Stimulated activated CD8-positive, alpha-beta memory T cell treated with anti-CD3 and anti-CD28 coated beads, Interleukin-4, amount 100 ng/mL, for 4 hours (primary cell): ENCODE measurements around the gene ITM2C.

Source experiments
- DNase-seq, 2 donors: peaks; one replicate each; pipeline ENCODE4 v3.0.0-alpha.2; 2020; ENCODE audit warnings: low read depth in 2 of 2, low spot score in 1 of 2

Gene ITM2C

GRCh38 chr2:230872968-230873660, 8.4 kb downstream of the ITM2C start:
- no peak for DNase-seq

GRCh38 chr2:230873661-230874401, 9.1 kb downstream of the ITM2C start:
- DNase-seq = no peak

GRCh38 chr2:230874456-230874855, 9.7 kb downstream of the ITM2C start:
- DNase-seq = no peak

DNA sequence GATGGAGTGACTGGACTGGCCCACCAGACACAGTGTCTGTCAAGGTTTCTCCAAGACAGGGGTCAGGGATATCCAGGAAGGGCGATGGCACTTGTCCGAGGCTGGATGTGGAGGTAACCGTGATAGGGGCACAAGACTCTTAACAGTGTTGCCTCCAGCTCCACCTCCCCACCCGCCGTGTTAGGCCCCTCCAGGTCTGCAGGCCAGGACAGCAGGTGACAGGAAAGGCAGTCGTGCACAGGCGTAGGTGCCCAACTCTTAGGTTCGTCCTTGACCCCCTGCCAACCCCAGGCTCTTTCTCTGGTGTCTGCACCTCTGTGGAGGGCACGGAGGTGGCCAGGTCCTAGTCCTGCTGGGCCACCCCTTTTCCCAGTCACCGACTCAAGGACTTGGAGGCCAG, 10.1 kb downstream of the ITM2C start:
- no peak for DNase-seq

GRCh38 chr2:230875347-230876315, 10.9 kb downstream of the ITM2C start:
- no peak for DNase-seq

DNA sequence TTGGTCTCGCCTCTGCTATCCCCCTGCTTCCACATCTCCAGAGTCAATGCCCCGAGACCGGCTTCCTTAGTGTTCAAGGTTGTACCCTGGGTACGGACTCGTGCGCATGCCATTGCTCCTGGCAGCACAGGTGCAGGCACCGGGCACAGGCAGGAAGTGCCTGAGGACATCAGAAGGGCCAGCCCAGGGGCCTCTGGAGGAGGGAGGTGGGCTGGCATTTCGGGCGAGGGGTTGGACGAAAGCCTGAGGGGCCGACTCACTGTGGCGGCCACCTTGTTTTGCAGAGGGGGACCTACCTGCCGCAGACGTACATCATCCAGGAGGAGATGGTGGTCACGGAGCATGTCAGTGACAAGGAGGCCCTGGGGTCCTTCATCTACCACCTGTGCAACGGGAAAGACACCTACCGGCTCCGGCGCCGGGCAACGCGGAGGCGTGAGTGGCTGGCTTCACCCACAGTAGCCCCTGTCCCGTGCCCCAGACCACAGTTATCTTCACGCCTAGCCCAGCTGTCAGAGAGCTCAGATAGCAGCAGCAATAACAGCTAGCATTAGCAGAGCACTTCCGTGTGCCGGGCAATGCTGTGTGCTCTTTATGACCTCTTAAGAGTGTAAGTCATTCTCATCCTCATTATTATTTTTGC, 12.5 kb downstream of the ITM2C start:
- no peak for DNase-seq

GRCh38 chr2:230877759-230878598, 13.2 kb downstream of the ITM2C start:
- peak; percentile 34 to 66 for DNase-seq

DNA sequence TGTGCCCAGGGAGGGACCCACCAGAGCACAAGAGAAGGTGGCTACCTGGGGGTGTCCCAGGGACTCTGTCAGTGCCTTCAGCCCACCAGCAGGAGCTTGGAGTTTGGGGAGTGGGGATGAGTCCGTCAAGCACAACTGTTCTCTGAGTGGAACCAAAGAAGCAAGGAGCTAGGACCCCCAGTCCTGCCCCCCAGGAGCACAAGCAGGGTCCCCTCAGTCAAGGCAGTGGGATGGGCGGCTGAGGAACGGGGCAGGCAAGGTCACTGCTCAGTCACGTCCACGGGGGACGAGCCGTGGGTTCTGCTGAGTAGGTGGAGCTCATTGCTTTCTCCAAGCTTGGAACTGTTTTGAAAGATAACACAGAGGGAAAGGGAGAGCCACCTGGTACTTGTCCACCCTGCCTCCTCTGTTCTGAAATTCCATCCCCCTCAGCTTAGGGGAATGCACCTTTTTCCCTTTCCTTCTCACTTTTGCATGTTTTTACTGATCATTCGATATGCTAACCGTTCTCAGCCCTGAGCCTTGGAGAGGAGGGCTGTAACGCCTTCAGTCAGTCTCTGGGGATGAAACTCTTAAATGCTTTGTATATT, 14.0 kb downstream of the ITM2C start:
- DNase-seq = no peak

DNA sequence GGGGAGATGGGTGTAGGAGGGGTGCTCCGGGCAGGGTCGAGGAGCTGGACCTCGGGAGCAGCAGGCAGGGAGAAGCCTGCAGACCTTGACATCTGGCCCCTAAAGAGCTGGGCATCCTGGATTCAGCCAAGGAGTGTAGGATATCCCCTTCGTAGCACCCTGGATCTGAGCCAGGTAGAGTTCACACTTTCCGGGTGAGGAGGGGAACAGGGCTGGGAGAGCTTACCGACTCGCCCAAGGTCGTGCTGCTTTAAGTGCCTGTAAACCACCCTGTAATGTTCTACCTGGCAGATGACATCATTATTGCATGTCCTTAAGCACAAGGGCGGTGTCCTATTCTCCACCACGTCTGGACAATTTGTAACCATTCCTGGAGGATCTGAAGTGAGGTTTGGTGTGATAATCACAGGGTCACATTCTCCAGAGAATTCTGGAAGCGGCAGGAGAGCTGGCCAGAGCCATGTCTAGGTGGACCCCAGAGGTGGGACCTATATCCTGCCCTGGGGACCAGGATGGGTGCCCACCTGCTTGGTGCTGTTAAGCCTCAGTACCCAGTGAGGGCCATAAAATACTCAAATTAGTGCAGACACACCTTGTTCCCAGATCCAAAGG, 14.6 kb downstream of the ITM2C start:
- no peak for DNase-seq

DNA sequence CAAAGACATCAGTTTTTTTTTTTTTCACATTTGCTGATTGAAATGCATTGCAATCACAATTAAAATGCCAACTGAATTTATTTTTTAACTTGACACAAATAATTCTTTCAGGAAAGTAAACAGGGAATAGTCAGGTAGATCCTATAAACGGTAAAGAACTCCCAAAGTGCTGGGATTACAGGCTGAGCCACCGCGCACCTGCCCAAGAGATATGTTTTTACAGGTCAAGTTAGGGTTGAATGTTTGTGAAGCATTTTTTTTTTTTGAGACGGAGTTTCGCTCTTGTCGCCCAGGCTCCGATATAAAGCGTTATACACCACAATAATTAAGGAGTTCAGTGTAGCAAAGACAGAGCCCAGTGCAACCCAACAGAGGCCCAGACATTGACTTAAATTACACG, 15.1 kb downstream of the ITM2C start:
- DNase-seq = no peak

GRCh38 chr2:230881840-230882239, 17.1 kb downstream of the ITM2C start:
- DNase-seq = no peak

GRCh38 chr2:230885463-230886130, 20.9 kb downstream of the ITM2C start:
- DNase-seq = no peak

DNA sequence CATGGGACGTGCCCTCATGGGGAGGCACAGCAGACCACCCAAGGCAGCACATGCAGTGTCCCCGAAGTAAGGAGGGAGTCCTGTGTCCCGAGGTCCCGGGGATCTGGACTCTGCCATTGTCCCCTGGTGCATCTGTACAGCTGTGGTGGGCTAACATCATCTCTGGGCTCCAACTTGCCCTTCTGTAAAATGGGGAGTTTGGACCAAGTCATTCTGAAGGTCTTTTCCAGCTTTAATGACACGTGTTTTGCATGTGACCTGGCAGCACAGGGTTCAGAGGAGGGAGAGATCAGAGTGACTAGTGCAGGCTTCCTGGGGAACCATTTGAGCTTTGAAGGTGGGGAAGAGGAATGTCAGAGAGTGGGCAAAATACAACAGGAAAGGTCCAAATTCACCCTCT, 21.5 kb downstream of the ITM2C start:
- DNase-seq = no peak

DNA sequence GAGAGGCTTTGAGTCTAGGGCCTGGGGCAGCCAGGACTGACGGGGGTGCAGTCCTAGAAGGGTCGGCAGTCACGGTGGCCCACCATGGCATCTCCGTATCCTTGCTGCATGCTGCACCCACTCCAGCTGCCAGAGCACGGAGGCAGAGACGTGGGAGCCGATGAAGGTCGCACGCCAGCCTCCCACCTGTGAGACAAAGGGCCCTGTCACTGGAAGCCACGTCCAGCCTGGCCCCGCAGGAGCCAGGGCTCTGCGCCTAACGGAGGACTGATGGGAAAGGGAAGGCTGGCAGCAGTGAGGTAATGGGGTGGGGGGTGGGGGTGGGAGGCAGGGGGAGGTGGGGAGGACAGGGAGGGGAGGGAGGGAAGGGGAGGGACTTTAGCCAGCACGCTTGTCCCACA, 21.9 kb downstream of the ITM2C start:
- DNase-seq = no peak

DNA sequence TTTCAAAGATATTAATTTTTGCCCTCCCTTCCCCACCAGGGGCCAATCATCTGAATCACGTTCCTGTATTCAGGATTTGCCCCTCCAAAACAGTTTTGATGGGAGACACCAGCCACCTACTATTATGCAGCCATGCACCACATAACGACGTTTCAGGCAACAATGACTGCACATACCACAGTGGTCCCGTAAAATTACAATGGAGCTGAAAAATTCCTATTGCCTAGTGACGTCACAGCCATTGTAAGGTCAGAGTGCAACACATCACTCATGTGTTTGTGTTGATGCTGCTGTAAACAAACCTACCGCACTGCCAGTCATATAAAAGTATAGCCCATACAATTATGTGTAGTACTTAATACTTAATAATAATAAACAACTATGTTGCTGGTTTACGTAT, 22.6 kb downstream of the ITM2C start:
- DNase-seq = no peak

DNA sequence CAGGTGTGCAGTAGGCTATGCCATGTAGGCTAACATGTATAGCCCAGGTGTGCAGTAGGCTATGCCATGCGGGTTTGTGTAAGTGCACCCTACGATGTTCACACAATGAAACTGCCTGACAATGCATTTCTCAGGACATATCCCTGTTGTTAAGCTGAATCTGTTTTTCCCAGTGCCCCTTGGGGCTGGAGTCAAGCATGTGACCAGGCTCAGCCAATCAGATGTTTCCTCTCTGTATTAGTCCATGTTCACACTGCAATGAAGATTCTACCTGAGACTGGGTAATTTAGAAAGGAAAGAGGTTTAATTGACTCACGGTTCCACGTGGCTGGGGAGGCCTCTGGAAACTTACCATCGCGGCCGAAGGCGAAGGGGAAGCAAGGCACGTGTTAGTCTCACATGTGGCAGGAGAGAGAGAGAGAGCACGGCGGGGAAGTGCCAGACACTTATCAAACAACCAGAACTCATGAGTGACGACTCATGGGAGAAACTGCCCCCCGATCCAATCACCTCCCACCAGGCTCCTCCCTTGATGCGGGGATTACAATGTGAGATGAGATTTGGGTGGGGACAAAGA, 24.2 kb downstream of the ITM2C start:
- DNase-seq = no peak

DNA sequence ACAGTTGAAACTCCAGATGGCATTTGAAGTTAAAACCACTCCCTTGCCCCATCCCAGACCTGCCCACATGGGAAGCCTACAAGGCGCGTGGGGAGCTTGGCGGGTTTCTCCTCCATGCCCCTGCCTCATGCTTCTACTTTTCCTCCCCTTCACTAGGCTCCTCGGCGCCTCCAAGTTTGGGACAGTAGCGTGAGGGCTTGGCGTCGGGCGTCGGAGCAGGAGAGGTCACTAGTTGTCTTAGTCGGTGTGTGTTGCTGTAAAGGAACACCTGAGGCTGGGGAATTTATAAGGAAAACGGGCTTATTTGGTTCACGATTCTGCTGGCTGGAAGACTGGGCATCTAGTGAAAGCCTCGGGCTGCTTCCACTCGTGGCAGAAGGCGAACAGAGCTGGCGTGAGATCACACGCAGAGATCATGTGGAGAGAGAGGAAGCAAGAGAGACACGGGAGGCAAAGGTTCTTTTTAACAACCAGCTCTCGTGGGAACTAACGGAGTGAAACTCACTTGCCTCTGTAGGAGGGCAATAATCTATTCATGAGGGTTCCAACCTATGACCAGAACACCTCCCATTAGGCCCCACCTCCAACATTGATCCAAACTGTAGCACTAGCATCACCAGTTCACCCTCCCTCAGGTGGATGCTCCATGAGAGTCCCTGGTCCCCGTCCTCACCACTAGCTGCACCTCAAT, 25.3 kb downstream of the ITM2C start:
- no peak for DNase-seq

GRCh38 chr2:230890646-230891045, 25.9 kb downstream of the ITM2C start:
- no peak for DNase-seq
